Measurements from ENCODE around the gene TASP1. TPM values are rescaled to one million over a fixed set of nuclear protein-coding genes. Genes with fewer than 3 reads are reported as not detected.

The TASP1 gene
- total and polyA plus RNA-seq, 2 donors (not counting 3 experiments of a cell fraction or from before 2014, with no cell fraction given): 3.5 to 8.9 TPM

GRCh38 chr20:13588049-13588448, 50.7 kb downstream of the TASP1 start:
- POLR2A ChIA-PET: no interaction called here
- no peaks in the 10 kb centered on the region for H3K79me2 ChIP-seq (ENCODE audit: control insufficient read depth, insufficient read depth, low read length)
- no peaks in the 10 kb centered on the region for H3K4me1 ChIP-seq (ENCODE audit: control insufficient read depth, extremely low read depth, insufficient read depth, low read length)
- no peak overlapping the region for H3K4me3 ChIP-seq (replicated peaks in 1 of 3; ENCODE audit: insufficient read depth in 1 of 3, low read depth in 1 of 3, low read length in 3 of 3)
- H2AFZ ChIP-seq (ENCODE audit: low read depth, low read length): no peak overlapping the region
- no peaks in the 10 kb centered on the region for H3K36me3 ChIP-seq (ENCODE audit: control insufficient read depth in 2 of 2, extremely low read depth in 1 of 2, insufficient read depth in 2 of 2, low read length in 2 of 2)
- no peak overlapping the region for H3K27ac ChIP-seq (ENCODE audit: insufficient read depth, low read depth, low read length)
- dilution Hi-C loops (cut with MboI; ENCODE audit: extremely low pct_ligation_motif_present, low sequenced_read_pairs) (no loop called here), intact Hi-C loops (cut with micrococcal nuclease) (no loop called here)
- no peak for DNase-seq (ENCODE audit: low read depth, low spot score)
- no peak overlapping the region for H3K9ac ChIP-seq (replicated peaks; ENCODE audit: extremely low read depth, insufficient read depth, low read length)
- no TSS peak for BruUV-seq (replicated peaks)
- CTCF ChIA-PET: interaction anchor here (1.2 kb wide), 1 partner anchor 41 kb away, joined by 3 read pairs; no protein-coding TSS in a partner anchor
- H3K9me1 ChIP-seq (replicated peaks; ENCODE audit: control insufficient read depth, extremely low read depth, insufficient read depth, low read length): no peaks in the 10 kb centered on the region
- no peaks in the 10 kb centered on the region for H3K27me3 ChIP-seq (ENCODE audit: control insufficient read depth in 2 of 2, insufficient read depth in 2 of 2, low read length in 2 of 2)
- no peaks in the 10 kb centered on the region for H4K20me1 ChIP-seq (replicated peaks; ENCODE audit: control insufficient read depth, extremely low read depth, insufficient read depth, low read length)
- no peaks in the 10 kb centered on the region for H3K9me3 ChIP-seq (replicated peaks; ENCODE audit: control insufficient read depth, insufficient read depth, low read length)
- TF ChIP-seq GATA2 (IDR thresholded peaks at IDR 0.05; ENCODE audit: insufficient read depth, insufficient read length, low read depth, low read length) (no peak), MAX (IDR thresholded peaks at IDR 0.05; ENCODE audit: insufficient read depth, insufficient read length) (no peak), POLR2AphosphoS5 (IDR thresholded peaks at IDR 0.05; ENCODE audit: insufficient read depth, low read depth, low read length) (no peak), EZH2 (IDR thresholded peaks at IDR 0.05; ENCODE audit: borderline replicate concordance, low read depth, low read length, severe bottlenecking) (no peak), CTCF (IDR thresholded peaks at IDR 0.05; ENCODE audit: extremely low read depth in 1 of 2, insufficient read depth in 1 of 2, low read depth in 1 of 2, low read length in 2 of 2) (no peak), MYC (IDR thresholded peaks at IDR 0.05; ENCODE audit: low read depth, low read length) (no peak), POLR2A (IDR thresholded peaks at IDR 0.05; ENCODE audit: low read depth, low read length) (no peak), FOS (IDR thresholded peaks at IDR 0.05; ENCODE audit: borderline replicate concordance, insufficient read depth, low read length) (no peak), JUN (IDR thresholded peaks at IDR 0.05; ENCODE audit: borderline replicate concordance, insufficient read depth, insufficient read length, low read depth) (no peak)
- no peak for FAIRE-seq
- H3K4me2 ChIP-seq (ENCODE audit: insufficient read depth, low read length): no peak overlapping the region

Data from endothelial cell of umbilical vein (primary cell).